WTC11 (cell line): ENCODE results near the gene IL1RN.

Experiments
- CREB1 ChIP-seq: sonication (generic); formaldehyde crosslinking; IDR thresholded peaks from 2 replicates; pipeline ENCODE4 v1.8.0; 2023; ENCODE audit warnings: mild to moderate bottlenecking, missing genetic modification reagents
- E2F4 ChIP-seq: sonication (generic); formaldehyde crosslinking; IDR thresholded peaks from 2 replicates; pipeline ENCODE4 v1.8.1; 2022; ENCODE audit warnings: low read depth, mild to moderate bottlenecking, moderate library complexity, missing genetic modification reagents, borderline replicate concordance
- KAT7 ChIP-seq: sonication (generic); formaldehyde crosslinking; IDR thresholded peaks from 2 replicates; pipeline ENCODE4 v1.8.1; 2023; ENCODE audit warnings: missing genetic modification reagents, mild to moderate bottlenecking, borderline replicate concordance
- NFYB ChIP-seq: sonication (generic); formaldehyde crosslinking; conservative IDR thresholded peaks from 2 replicates; pipeline ENCODE4 v1.8.0; 2022; ENCODE audit warnings: low read depth, missing genetic modification reagents
- NR2C2 ChIP-seq: sonication (generic); formaldehyde crosslinking; IDR thresholded peaks from 2 replicates; pipeline ENCODE4 v1.8.0; 2022; ENCODE audit warnings: mild to moderate bottlenecking, missing genetic modification reagents
- OVOL2 ChIP-seq: fragments of 250-450 bp; sonication (Bioruptor Pico); IDR thresholded peaks from 2 replicates; pipeline ENCODE4 v1.9.0; 2021; ENCODE audit warnings: mild to moderate bottlenecking, borderline replicate concordance
- RELA ChIP-seq: sonication (generic); formaldehyde crosslinking; IDR thresholded peaks from 2 replicates; pipeline ENCODE4 v1.8.1; 2022; ENCODE audit warnings: missing genetic modification reagents, mild to moderate bottlenecking, borderline replicate concordance
- ZNF232 ChIP-seq: sonication (generic); formaldehyde crosslinking; IDR thresholded peaks from 2 replicates; pipeline ENCODE4 v1.8.0; 2022; ENCODE audit warnings: mild to moderate bottlenecking, missing genetic modification reagents
- TF ChIP-seq, protein P1 (sequence below): fragments of 200-600 bp; IDR thresholded peaks from 2 replicates; pipeline ENCODE4 v1.8.0; 2022; ENCODE audit warnings: antibody characterized with exemption
- TF ChIP-seq, protein P2 (sequence below): sonication (generic); formaldehyde crosslinking; IDR thresholded peaks from 2 replicates; pipeline ENCODE4 v1.8.1; 2023; ENCODE audit warnings: mild to moderate bottlenecking, missing genetic modification reagents, borderline replicate concordance
- TF ChIP-seq, protein P3 (sequence below): sonication (generic); formaldehyde crosslinking; IDR thresholded peaks from 2 replicates; pipeline ENCODE4 v1.8.0; 2022; ENCODE audit warnings: mild to moderate bottlenecking, missing genetic modification reagents
- TF ChIP-seq, protein P4 (sequence below): sonication (generic); formaldehyde crosslinking; IDR thresholded peaks from 2 replicates; pipeline ENCODE4 v1.8.0; 2022; ENCODE audit warnings: mild to moderate bottlenecking, missing genetic modification reagents

- TF ChIP-seq, protein P1, sequence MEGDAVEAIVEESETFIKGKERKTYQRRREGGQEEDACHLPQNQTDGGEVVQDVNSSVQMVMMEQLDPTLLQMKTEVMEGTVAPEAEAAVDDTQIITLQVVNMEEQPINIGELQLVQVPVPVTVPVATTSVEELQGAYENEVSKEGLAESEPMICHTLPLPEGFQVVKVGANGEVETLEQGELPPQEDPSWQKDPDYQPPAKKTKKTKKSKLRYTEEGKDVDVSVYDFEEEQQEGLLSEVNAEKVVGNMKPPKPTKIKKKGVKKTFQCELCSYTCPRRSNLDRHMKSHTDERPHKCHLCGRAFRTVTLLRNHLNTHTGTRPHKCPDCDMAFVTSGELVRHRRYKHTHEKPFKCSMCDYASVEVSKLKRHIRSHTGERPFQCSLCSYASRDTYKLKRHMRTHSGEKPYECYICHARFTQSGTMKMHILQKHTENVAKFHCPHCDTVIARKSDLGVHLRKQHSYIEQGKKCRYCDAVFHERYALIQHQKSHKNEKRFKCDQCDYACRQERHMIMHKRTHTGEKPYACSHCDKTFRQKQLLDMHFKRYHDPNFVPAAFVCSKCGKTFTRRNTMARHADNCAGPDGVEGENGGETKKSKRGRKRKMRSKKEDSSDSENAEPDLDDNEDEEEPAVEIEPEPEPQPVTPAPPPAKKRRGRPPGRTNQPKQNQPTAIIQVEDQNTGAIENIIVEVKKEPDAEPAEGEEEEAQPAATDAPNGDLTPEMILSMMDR, result no peak
- TF ChIP-seq, protein P2, sequence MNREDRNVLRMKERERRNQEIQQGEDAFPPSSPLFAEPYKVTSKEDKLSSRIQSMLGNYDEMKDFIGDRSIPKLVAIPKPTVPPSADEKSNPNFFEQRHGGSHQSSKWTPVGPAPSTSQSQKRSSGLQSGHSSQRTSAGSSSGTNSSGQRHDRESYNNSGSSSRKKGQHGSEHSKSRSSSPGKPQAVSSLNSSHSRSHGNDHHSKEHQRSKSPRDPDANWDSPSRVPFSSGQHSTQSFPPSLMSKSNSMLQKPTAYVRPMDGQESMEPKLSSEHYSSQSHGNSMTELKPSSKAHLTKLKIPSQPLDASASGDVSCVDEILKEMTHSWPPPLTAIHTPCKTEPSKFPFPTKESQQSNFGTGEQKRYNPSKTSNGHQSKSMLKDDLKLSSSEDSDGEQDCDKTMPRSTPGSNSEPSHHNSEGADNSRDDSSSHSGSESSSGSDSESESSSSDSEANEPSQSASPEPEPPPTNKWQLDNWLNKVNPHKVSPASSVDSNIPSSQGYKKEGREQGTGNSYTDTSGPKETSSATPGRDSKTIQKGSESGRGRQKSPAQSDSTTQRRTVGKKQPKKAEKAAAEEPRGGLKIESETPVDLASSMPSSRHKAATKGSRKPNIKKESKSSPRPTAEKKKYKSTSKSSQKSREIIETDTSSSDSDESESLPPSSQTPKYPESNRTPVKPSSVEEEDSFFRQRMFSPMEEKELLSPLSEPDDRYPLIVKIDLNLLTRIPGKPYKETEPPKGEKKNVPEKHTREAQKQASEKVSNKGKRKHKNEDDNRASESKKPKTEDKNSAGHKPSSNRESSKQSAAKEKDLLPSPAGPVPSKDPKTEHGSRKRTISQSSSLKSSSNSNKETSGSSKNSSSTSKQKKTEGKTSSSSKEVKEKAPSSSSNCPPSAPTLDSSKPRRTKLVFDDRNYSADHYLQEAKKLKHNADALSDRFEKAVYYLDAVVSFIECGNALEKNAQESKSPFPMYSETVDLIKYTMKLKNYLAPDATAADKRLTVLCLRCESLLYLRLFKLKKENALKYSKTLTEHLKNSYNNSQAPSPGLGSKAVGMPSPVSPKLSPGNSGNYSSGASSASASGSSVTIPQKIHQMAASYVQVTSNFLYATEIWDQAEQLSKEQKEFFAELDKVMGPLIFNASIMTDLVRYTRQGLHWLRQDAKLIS (CRISPR knock-in tag), result no peak
- TF ChIP-seq RELA (no peak), ZNF232 (CRISPR knock-in tag) (no peak), OVOL2 (CRISPR knock-in tag) (no peak), NFYB (CRISPR knock-in tag) (no peak), KAT7 (CRISPR knock-in tag) (no peak), NR2C2 (CRISPR knock-in tag) (no peak), E2F4 (CRISPR knock-in tag) (no peak), CREB1 (no peak)
- TF ChIP-seq, protein P3, sequence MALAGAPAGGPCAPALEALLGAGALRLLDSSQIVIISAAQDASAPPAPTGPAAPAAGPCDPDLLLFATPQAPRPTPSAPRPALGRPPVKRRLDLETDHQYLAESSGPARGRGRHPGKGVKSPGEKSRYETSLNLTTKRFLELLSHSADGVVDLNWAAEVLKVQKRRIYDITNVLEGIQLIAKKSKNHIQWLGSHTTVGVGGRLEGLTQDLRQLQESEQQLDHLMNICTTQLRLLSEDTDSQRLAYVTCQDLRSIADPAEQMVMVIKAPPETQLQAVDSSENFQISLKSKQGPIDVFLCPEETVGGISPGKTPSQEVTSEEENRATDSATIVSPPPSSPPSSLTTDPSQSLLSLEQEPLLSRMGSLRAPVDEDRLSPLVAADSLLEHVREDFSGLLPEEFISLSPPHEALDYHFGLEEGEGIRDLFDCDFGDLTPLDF (CRISPR knock-in tag), result no peak
- TF ChIP-seq, protein P4, sequence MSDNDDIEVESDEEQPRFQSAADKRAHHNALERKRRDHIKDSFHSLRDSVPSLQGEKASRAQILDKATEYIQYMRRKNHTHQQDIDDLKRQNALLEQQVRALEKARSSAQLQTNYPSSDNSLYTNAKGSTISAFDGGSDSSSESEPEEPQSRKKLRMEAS (CRISPR knock-in tag), result no peak
Measured at GRCh38 chr2:113120861-113121260, 6.5 kb upstream of the IL1RN start.
